WTC11 (cell line): Measurements from ENCODE around the gene ZNF710. TPM values are rescaled to one million over a fixed set of nuclear protein-coding genes. Genes with fewer than 3 reads are reported as not detected.

ENCODE experiments used
- ATAC-seq: fragments of 200-7000 bp; cut with Tn5 transposase; 2 replicates; pipeline ENCODE4 v1.10.0; 2021; ENCODE audit warnings: mild to moderate bottlenecking, moderate library complexity
- CTCF ChIA-PET: fragments of 300-600 bp; sonication (Branson Sonifier 250); formaldehyde crosslinking; loops from one replicate; lab custom pipeline; 2021; ENCODE audit warnings: antibody characterized with exemption; lab: Charles Lee
- POLR2A ChIA-PET: fragments of 350-600 bp; sonication (Branson Sonifier 250); formaldehyde crosslinking; loops from one replicate; lab custom pipeline; 2021; ENCODE audit warnings: antibody characterized with exemption; lab: Charles Lee
- DNase-seq: peaks from one replicate; pipeline ENCODE4 v3.0.0; 2021; ENCODE audit warnings: low spot score
- H3K27ac Mint-ChIP-seq: 2 replicates; pipeline ENCODE4 v1.8.0; 2021; ENCODE audit warnings: mixed read lengths
- H3K27me3 Mint-ChIP-seq: 2 replicates; pipeline ENCODE4 v1.8.0; 2021; ENCODE audit warnings: low read depth, mild to moderate bottlenecking, moderate library complexity, mixed read lengths
- H3K36me3 Mint-ChIP-seq: 2 replicates; pipeline ENCODE4 v1.8.0; 2021; ENCODE audit warnings: mixed read lengths
- H3K4me1 Mint-ChIP-seq: 2 replicates; pipeline ENCODE4 v1.8.0; 2022; ENCODE audit warnings: mixed read lengths
- H3K4me3 Mint-ChIP-seq: 2 replicates; pipeline ENCODE4 v1.8.0; 2021; ENCODE audit warnings: mild to moderate bottlenecking, moderate library complexity, mixed read lengths
- H3K9me3 Mint-ChIP-seq: 2 replicates; pipeline ENCODE4 v1.8.0; 2021; ENCODE audit warnings: mixed read lengths
- AFF4 ChIP-seq: sonication (generic); formaldehyde crosslinking; IDR thresholded peaks from 2 replicates; pipeline ENCODE4 v1.8.1; 2023; ENCODE audit warnings: mild to moderate bottlenecking, missing genetic modification reagents, borderline replicate concordance
- CBFB ChIP-seq: sonication (generic); formaldehyde crosslinking; IDR thresholded peaks from 2 replicates; pipeline ENCODE4 v1.8.1; 2022; ENCODE audit warnings: mild to moderate bottlenecking, low read depth, missing genetic modification reagents
- CREM ChIP-seq: sonication (generic); formaldehyde crosslinking; IDR thresholded peaks from 2 replicates; pipeline ENCODE4 v1.8.1; 2022; ENCODE audit warnings: mild to moderate bottlenecking, missing genetic modification reagents, moderate library complexity
- FOXJ3 ChIP-seq: sonication (generic); formaldehyde crosslinking; IDR thresholded peaks from 2 replicates; pipeline ENCODE4 v1.9.0; 2021; ENCODE audit warnings: missing genetic modification reagents, mild to moderate bottlenecking, borderline replicate concordance
- FOXP1 ChIP-seq: sonication (generic); formaldehyde crosslinking; IDR thresholded peaks from 2 replicates; pipeline ENCODE4 v1.8.0; 2022; ENCODE audit warnings: missing genetic modification reagents, mild to moderate bottlenecking, moderate library complexity, borderline replicate concordance
- GRHL2 ChIP-seq: fragments of 250-450 bp; sonication (Bioruptor Pico); IDR thresholded peaks from 2 replicates; pipeline ENCODE4 v1.8.0; 2022; ENCODE audit warnings: mild to moderate bottlenecking, moderate library complexity; ENCODE audit not compliant: insufficient replicate concordance, severe bottlenecking
- IRF2 ChIP-seq: sonication (generic); formaldehyde crosslinking; IDR thresholded peaks from 2 replicates; pipeline ENCODE4 v1.8.0; 2022; ENCODE audit warnings: low read depth, missing genetic modification reagents, borderline replicate concordance
- PRRX2 ChIP-seq: fragments of 250-450 bp; sonication (Bioruptor Pico); IDR thresholded peaks from 2 replicates; pipeline ENCODE4 v1.8.0; 2021; ENCODE audit warnings: mild to moderate bottlenecking
- TEAD1 ChIP-seq: sonication (generic); formaldehyde crosslinking; IDR thresholded peaks from 2 replicates; pipeline ENCODE4 v1.8.0; 2022; ENCODE audit warnings: mild to moderate bottlenecking, missing genetic modification reagents
- TEAD4 ChIP-seq: sonication (generic); formaldehyde crosslinking; IDR thresholded peaks from 2 replicates; pipeline ENCODE4 v1.8.0; 2022; ENCODE audit warnings: mild to moderate bottlenecking, missing genetic modification reagents
- ZBTB21 ChIP-seq: sonication (generic); formaldehyde crosslinking; IDR thresholded peaks from 2 replicates; pipeline ENCODE4 v1.8.1; 2023; ENCODE audit warnings: mild to moderate bottlenecking, missing genetic modification reagents, borderline replicate concordance
- ZNF138 ChIP-seq: sonication (generic); formaldehyde crosslinking; conservative IDR thresholded peaks from 2 replicates; pipeline ENCODE4 v1.8.1; 2022; ENCODE audit warnings: mild to moderate bottlenecking, moderate library complexity, missing genetic modification reagents
- ZNF396 ChIP-seq: fragments of 250-450 bp; sonication (Bioruptor Pico); IDR thresholded peaks from 2 replicates; pipeline ENCODE4 v1.8.0; 2021; ENCODE audit warnings: mild to moderate bottlenecking, moderate library complexity, borderline replicate concordance
- total RNA-seq: library from RNA; stranded (reverse); gene quantifications from 3 replicates; pipeline ENCODE4 v1.2.3, GENCODE V29; 2021
- TF ChIP-seq, protein P1 (sequence below): sonication (generic); formaldehyde crosslinking; IDR thresholded peaks from 2 replicates; pipeline ENCODE4 v1.8.0; 2022; ENCODE audit warnings: mild to moderate bottlenecking, missing genetic modification reagents
- TF ChIP-seq, protein P2 (sequence below): sonication (generic); formaldehyde crosslinking; IDR thresholded peaks from 2 replicates; pipeline ENCODE4 v1.8.1; 2023; ENCODE audit warnings: mild to moderate bottlenecking, missing genetic modification reagents, moderate library complexity
- TF ChIP-seq, protein P3 (sequence below): sonication (generic); formaldehyde crosslinking; IDR thresholded peaks from 2 replicates; pipeline ENCODE4 v1.8.1; 2023; ENCODE audit warnings: mild to moderate bottlenecking, missing genetic modification reagents

ZNF710 gene
- total RNA-seq, 1 experiment from 2014 or later = 25.9 TPM

GRCh38 chr15:90051874-90052273 lies 50.8 kb downstream of the ZNF710 start:
- ATAC-seq (no peak), DNase-seq (no peak)
- CTCF ChIA-PET = no interaction called here
- no peak for TF ChIP-seq AFF4 (CRISPR knock-in tag)
- TF ChIP-seq, protein P1, sequence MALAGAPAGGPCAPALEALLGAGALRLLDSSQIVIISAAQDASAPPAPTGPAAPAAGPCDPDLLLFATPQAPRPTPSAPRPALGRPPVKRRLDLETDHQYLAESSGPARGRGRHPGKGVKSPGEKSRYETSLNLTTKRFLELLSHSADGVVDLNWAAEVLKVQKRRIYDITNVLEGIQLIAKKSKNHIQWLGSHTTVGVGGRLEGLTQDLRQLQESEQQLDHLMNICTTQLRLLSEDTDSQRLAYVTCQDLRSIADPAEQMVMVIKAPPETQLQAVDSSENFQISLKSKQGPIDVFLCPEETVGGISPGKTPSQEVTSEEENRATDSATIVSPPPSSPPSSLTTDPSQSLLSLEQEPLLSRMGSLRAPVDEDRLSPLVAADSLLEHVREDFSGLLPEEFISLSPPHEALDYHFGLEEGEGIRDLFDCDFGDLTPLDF (CRISPR knock-in tag) = no peak
- Mint-ChIP-seq H3K27me3 (no peaks in the 10 kb centered on the region), H3K4me1 (peaks cover 35% of the 10 kb centered on the region), H3K4me3 (no peak overlapping the region), H3K36me3 (no peaks in the 10 kb centered on the region), H3K9me3 (no peaks in the 10 kb centered on the region), H3K27ac (no peak overlapping the region; the same call in 1 of the 2 replicates)
- POLR2A ChIA-PET = no interaction called here

GRCh38 chr15:90053685-90054466 lies 52.8 kb downstream of the ZNF710 start:
- peaks cover 46% of the 10 kb centered on the region for H3K4me1 Mint-ChIP-seq
- no peak overlapping the region for H3K4me3 Mint-ChIP-seq
- H3K9me3 Mint-ChIP-seq = peaks cover 3% of the 10 kb centered on the region; the same call in 1 of the 2 replicates
- TF ChIP-seq IRF2 (CRISPR knock-in tag) (no peak), CREM (CRISPR knock-in tag) (no peak), PRRX2 (CRISPR knock-in tag) (no peak), CBFB (CRISPR knock-in tag) (no peak), ZNF396 (CRISPR knock-in tag) (no peak), FOXJ3 (CRISPR knock-in tag) (no peak), ZBTB21 (CRISPR knock-in tag) (no peak), TEAD1 (CRISPR knock-in tag) (no peak), FOXP1 (CRISPR knock-in tag) (no peak), GRHL2 (no peak), ZNF138 (CRISPR knock-in tag) (no peak), TEAD4 (CRISPR knock-in tag) (no peak)
- TF ChIP-seq, protein P2, sequence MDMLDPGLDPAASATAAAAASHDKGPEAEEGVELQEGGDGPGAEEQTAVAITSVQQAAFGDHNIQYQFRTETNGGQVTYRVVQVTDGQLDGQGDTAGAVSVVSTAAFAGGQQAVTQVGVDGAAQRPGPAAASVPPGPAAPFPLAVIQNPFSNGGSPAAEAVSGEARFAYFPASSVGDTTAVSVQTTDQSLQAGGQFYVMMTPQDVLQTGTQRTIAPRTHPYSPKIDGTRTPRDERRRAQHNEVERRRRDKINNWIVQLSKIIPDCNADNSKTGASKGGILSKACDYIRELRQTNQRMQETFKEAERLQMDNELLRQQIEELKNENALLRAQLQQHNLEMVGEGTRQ (CRISPR knock-in tag) = no peak
- TF ChIP-seq, protein P1 (CRISPR knock-in tag) = no peak
- TF ChIP-seq, protein P3, sequence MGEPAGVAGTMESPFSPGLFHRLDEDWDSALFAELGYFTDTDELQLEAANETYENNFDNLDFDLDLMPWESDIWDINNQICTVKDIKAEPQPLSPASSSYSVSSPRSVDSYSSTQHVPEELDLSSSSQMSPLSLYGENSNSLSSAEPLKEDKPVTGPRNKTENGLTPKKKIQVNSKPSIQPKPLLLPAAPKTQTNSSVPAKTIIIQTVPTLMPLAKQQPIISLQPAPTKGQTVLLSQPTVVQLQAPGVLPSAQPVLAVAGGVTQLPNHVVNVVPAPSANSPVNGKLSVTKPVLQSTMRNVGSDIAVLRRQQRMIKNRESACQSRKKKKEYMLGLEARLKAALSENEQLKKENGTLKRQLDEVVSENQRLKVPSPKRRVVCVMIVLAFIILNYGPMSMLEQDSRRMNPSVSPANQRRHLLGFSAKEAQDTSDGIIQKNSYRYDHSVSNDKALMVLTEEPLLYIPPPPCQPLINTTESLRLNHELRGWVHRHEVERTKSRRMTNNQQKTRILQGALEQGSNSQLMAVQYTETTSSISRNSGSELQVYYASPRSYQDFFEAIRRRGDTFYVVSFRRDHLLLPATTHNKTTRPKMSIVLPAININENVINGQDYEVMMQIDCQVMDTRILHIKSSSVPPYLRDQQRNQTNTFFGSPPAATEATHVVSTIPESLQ (CRISPR knock-in tag) = no peak
- no peaks in the 10 kb centered on the region for H3K36me3 Mint-ChIP-seq
- DNase-seq (no peak), ATAC-seq (no peak)
- H3K27me3 Mint-ChIP-seq = no peaks in the 10 kb centered on the region
- CTCF ChIA-PET = interaction anchor here (1.0 to 1.1 kb wide), 2 partner anchors 17 to 50 kb away, joined by 3 read pairs; no protein-coding TSS in a partner anchor
- POLR2A ChIA-PET = no interaction called here
- no peak overlapping the region for H3K27ac Mint-ChIP-seq
